HCT116 (cell line): ENCODE data around the gene COL5A1. TPM values are rescaled to one million over a fixed set of nuclear protein-coding genes. Genes with fewer than 3 reads are reported as not detected.

Experiments
- ATAC-seq: fragments of 200-7000 bp; cut with Tn5 transposase; 2 replicates; pipeline ENCODE4 v1.9.1; 2020; ENCODE audit warnings: mild to moderate bottlenecking, moderate library complexity
- BruUV-seq: library from RNA; stranded (reverse); fragments of 400-500 nt; replicated peaks from 2 replicates; lab custom pipeline; 2021; lab: Mats Ljungman, UMichigan
- CTCF ChIA-PET: fragments of 300-600 bp; sonication (Branson Sonifier 250); formaldehyde crosslinking; loops from one replicate; lab custom pipeline; 2021; ENCODE audit warnings: antibody characterized with exemption; lab: Charles Lee
- POLR2A ChIA-PET: fragments of 300-600, 350-600 bp; sonication (Branson Sonifier 250); formaldehyde crosslinking; loops from one replicate; lab custom pipeline; 2021; ENCODE audit warnings: antibody characterized with exemption; lab: Charles Lee
- RAD21 ChIA-PET, 2 experiments: fragments of 300-600 bp; sonication (Branson Sonifier 250); formaldehyde crosslinking; loops; one replicate each; lab custom pipeline; 2023; ENCODE audit warnings: low total read pairs in 2 of 2; ENCODE audit not compliant: uncharacterized antibody in 2 of 2, unreplicated experiment in 2 of 2, low non-redundant PET in 1 of 2; lab: Charles Lee
- DNase-seq: peaks from one replicate; pipeline ENCODE4 v3.0.0-alpha.2; 2010; ENCODE audit warnings: low read depth, low spot score
- H2AFZ ChIP-seq: fragments of 200-600 bp; shearing (Covaris generic), sonication (generic); 2 replicates; pipeline ENCODE4 v1.6.1; 2017; ENCODE audit warnings: low read depth, mixed run types, mixed read lengths, antibody characterized with exemption, low read length; ENCODE audit not compliant: poor library complexity, severe bottlenecking
- H3K27ac ChIP-seq: 2 replicates; pipeline ENCODE4 v1.5.1; 2012; ENCODE audit warnings: low read depth, low read length
- H3K27me3 ChIP-seq: fragments of 200-600 bp; sonication (generic); 2 replicates; pipeline ENCODE4 v1.6.1; 2016; ENCODE audit warnings: mixed run types, low read length, mixed read lengths; ENCODE audit not compliant: insufficient read depth
- H3K36me3 ChIP-seq, 2 experiments: fragments of 200-500 bp in 1 of 2; fragments of 200-600 bp in 1 of 2; sonication (Bioruptor generic) in 1 of 2; sonication (generic) in 1 of 2; 2 replicates each; pipeline versions ENCODE4 v1.5.1 to v1.6.1; 2014 to 2016; ENCODE audit warnings: low read length in 2 of 2, inconsistent platforms in 1 of 2, mixed read lengths in 1 of 2, mixed run types in 1 of 2; ENCODE audit not compliant: insufficient read depth in 2 of 2, control insufficient read depth in 1 of 2
- H3K4me1 ChIP-seq, 2 experiments: fragments of 200-600 bp in 1 of 2; sonication (generic) in 1 of 2; 2 replicates each; pipeline versions ENCODE4 v1.5.1 to v1.6.1; 2012 to 2017; ENCODE audit warnings: low read length in 2 of 2, inconsistent platforms in 1 of 2, mild to moderate bottlenecking in 1 of 2, mixed read lengths in 1 of 2, mixed run types in 1 of 2, moderate library complexity in 1 of 2; ENCODE audit not compliant: insufficient read depth in 2 of 2, control insufficient read depth in 1 of 2
- H3K4me2 ChIP-seq: fragments of 200-600 bp; sonication (generic); 2 replicates; pipeline ENCODE4 v1.6.1; 2017; ENCODE audit warnings: mixed run types, low read length, mixed read lengths
- H3K4me3 ChIP-seq, 2 experiments: fragments of 200-600 bp in 1 of 2; sonication (generic) in 1 of 2; replicated peaks in 1 of 2; 2 replicates each; pipeline ENCODE4 v1.5.1; 2011 to 2016; ENCODE audit warnings: low read length in 2 of 2, control low read depth in 1 of 2, low read depth in 1 of 2, mild to moderate bottlenecking in 1 of 2, mixed read lengths in 1 of 2, mixed run types in 1 of 2
- H3K79me2 ChIP-seq: fragments of 200-600 bp; sonication (generic); 2 replicates; pipeline ENCODE4 v1.6.1; 2017; ENCODE audit warnings: mild to moderate bottlenecking, mixed run types, low read length, moderate library complexity, mixed read lengths; ENCODE audit not compliant: insufficient read depth
- H3K9ac ChIP-seq: fragments of 200-600 bp; sonication (generic); 2 replicates; pipeline ENCODE4 v1.6.1; 2016; ENCODE audit warnings: low read length, mixed read lengths
- H3K9me2 ChIP-seq: fragments of 200-600 bp; sonication (generic), shearing (Covaris generic); 2 replicates; pipeline ENCODE4 v1.6.1; 2017; ENCODE audit warnings: mixed run types, mild to moderate bottlenecking, moderate library complexity; ENCODE audit not compliant: insufficient read depth
- H3K9me3 ChIP-seq, 2 experiments: fragments of 200-500 bp in 1 of 2; fragments of 200-600 bp in 1 of 2; sonication (Bioruptor generic) in 1 of 2; sonication (generic) in 1 of 2; 2 replicates each; pipeline ENCODE4 v1.6.1; 2014 to 2017; ENCODE audit warnings: low read length in 2 of 2, mixed read lengths in 2 of 2, inconsistent platforms in 1 of 2, low read depth in 1 of 2, mild to moderate bottlenecking in 1 of 2, mixed run types in 1 of 2, moderate library complexity in 1 of 2; ENCODE audit not compliant: control insufficient read depth in 1 of 2, insufficient read depth in 1 of 2
- H4K20me1 ChIP-seq: fragments of 200-600 bp; sonication (generic), shearing (Covaris generic); 2 replicates; pipeline ENCODE4 v1.6.1; 2017; ENCODE audit warnings: mixed run types, mild to moderate bottlenecking, moderate library complexity; ENCODE audit not compliant: insufficient read depth
- CBX3 ChIP-seq: IDR thresholded peaks from 2 replicates; pipeline ENCODE4 v1.6.1; 2012; ENCODE audit warnings: low read depth
- EGR1 ChIP-seq: IDR thresholded peaks from 2 replicates; pipeline ENCODE4 v1.6.1; 2012; ENCODE audit warnings: low read depth
- ELF1 ChIP-seq: IDR thresholded peaks from 2 replicates; pipeline ENCODE4 v1.6.1; 2012; ENCODE audit warnings: low read depth, borderline replicate concordance
- EZH2phosphoT487 ChIP-seq: fragments of 200-600 bp; IDR thresholded peaks from 2 replicates; pipeline ENCODE4 v1.6.1; 2018; ENCODE audit warnings: antibody characterized with exemption, borderline replicate concordance
- FOSL1 ChIP-seq: IDR thresholded peaks from 2 replicates; pipeline ENCODE4 v1.6.1; 2012; ENCODE audit warnings: low read depth
- JUND ChIP-seq: IDR thresholded peaks from 2 replicates; pipeline ENCODE4 v1.6.1; 2012
- POLR2AphosphoS5 ChIP-seq: IDR thresholded peaks from 2 replicates; pipeline ENCODE4 v1.6.1; 2011; ENCODE audit warnings: mild to moderate bottlenecking, low read depth, low read length, moderate library complexity
- RAD21 ChIP-seq: IDR thresholded peaks from 2 replicates; pipeline ENCODE4 v1.6.1; 2012; ENCODE audit warnings: low read depth, mild to moderate bottlenecking
- SIN3A ChIP-seq: IDR thresholded peaks from 2 replicates; pipeline ENCODE4 v1.6.1; 2012; ENCODE audit warnings: low read depth
- SP1 ChIP-seq: IDR thresholded peaks from 2 replicates; pipeline ENCODE4 v1.6.1; 2012; ENCODE audit warnings: low read depth
- TCF7L2 ChIP-seq: IDR thresholded peaks from 2 replicates; pipeline ENCODE4 v1.7.0; 2011; ENCODE audit warnings: borderline replicate concordance, inconsistent platforms; ENCODE audit not compliant: insufficient read depth, insufficient read length; ENCODE audit errors: extremely low read depth
- YY1 ChIP-seq: IDR thresholded peaks from 2 replicates; pipeline ENCODE4 v1.6.1; 2011; ENCODE audit warnings: low read length, low read depth, moderate library complexity, mild to moderate bottlenecking; ENCODE audit not compliant: insufficient replicate concordance; ENCODE audit errors: extremely low read depth
- ZFX ChIP-seq: fragments of 450-650 bp; IDR thresholded peaks from 2 replicates; pipeline ENCODE4 v1.6.1; 2017
- ZNF274 ChIP-seq: fragments of 200-500 bp; sonication (Bioruptor generic); IDR thresholded peaks from 2 replicates; pipeline ENCODE4 v1.6.1; 2014; ENCODE audit warnings: mild to moderate bottlenecking, low read depth, low read length, inconsistent platforms
- intact Hi-C: fragments of 100-400 bp; cut with micrococcal nuclease; formaldehyde crosslinking; loops from 2 replicates; pipeline ENCODE4 v1.10.0; 2022
- total RNA-seq: library from RNA; stranded (reverse); gene quantifications from one replicate; pipeline ENCODE4 v1.2.1, GENCODE V29; 2021; ENCODE audit not compliant: unreplicated experiment
- TF ChIP-seq, protein P1 (sequence below): IDR thresholded peaks from 2 replicates; pipeline ENCODE4 v1.6.1; 2011; ENCODE audit warnings: mild to moderate bottlenecking, low read length, moderate library complexity; ENCODE audit not compliant: insufficient replicate concordance; ENCODE audit errors: extremely low read depth
- TF ChIP-seq, protein P2 (sequence below): IDR thresholded peaks from 2 replicates; pipeline ENCODE4 v1.6.1; 2012
- TF ChIP-seq, protein P3 (sequence below): IDR thresholded peaks from 2 replicates; pipeline ENCODE4 v1.6.1; 2012; ENCODE audit warnings: low read depth
- TF ChIP-seq, protein P4 (sequence below), 3 experiments: fragments of 200-600 bp in 1 of 3; sonication (generic) in 1 of 3; IDR thresholded peaks in 2 of 3; conservative IDR thresholded peaks in 1 of 3; 2 replicates each; pipeline ENCODE4 v1.5.1; 2012 to 2017; ENCODE audit warnings: low read depth in 2 of 3, low read length in 2 of 3, antibody characterized with exemption in 1 of 3, borderline replicate concordance in 1 of 3, control low read depth in 1 of 3, mild to moderate bottlenecking in 1 of 3, mixed read lengths in 1 of 3, mixed run types in 1 of 3, moderate library complexity in 1 of 3; ENCODE audit not compliant: insufficient read depth in 1 of 3
- TF ChIP-seq, protein P5 (sequence below): IDR thresholded peaks from 2 replicates; pipeline ENCODE4 v1.6.1; 2012

COL5A1 gene
- total RNA-seq, 1 experiment from 2014 or later: 0.30 TPM

DNA sequence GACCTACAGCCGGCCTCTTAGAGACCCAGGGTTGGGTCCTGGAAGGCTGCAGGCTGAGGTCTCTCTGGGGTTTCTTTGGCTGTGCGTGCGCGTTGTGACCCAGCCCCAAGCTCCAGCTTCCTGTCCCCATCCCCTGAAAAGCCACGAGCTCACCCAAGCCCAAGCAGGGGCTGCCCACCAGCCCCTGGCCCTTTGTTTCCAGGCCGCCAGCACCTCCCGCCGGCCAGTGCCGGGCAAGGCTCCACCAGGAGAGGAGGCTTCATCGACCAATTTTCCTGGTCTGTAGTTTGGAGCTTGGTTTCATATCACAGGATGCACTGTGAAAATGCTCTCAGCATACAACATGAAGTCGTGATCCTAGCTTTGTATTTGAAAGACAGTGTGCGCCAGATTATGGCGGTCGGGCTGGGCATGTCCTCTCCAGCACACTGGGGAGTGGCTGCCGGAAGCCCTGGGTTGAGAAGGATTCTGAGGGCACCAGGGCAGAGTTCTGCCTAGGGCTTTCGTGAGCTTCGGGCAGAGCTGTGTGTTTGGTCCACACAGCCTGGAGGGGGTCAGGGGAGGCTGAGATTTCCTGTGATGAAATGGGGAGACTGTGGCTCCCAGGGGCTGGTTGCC, 78.6 kb downstream of the COL5A1 start:
- no peak overlapping the region for H3K4me3 ChIP-seq
- POLR2A ChIA-PET: no interaction called here
- no peak overlapping the region for H3K9ac ChIP-seq
- H3K4me2 ChIP-seq: no peak overlapping the region
- no peaks in the 10 kb centered on the region for H3K36me3 ChIP-seq
- RAD21 ChIA-PET: no interaction called here
- no peaks in the 10 kb centered on the region for H3K4me1 ChIP-seq
- H3K9me2 ChIP-seq: no peaks in the 10 kb centered on the region
- H3K27me3 ChIP-seq: peaks cover 30% of the 10 kb centered on the region; the same call in 1 of the 2 replicates
- H3K79me2 ChIP-seq: no peaks in the 10 kb centered on the region
- no peaks in the 10 kb centered on the region for H4K20me1 ChIP-seq
- CTCF ChIA-PET: no interaction called here
- ATAC-seq (no peak), DNase-seq (no peak)
- H3K9me3 ChIP-seq: no peaks in the 10 kb centered on the region
- no peak overlapping the region for H3K27ac ChIP-seq
- H2AFZ ChIP-seq: no peak overlapping the region
- intact Hi-C loops: no loop called here
- TF ChIP-seq, protein P1, sequence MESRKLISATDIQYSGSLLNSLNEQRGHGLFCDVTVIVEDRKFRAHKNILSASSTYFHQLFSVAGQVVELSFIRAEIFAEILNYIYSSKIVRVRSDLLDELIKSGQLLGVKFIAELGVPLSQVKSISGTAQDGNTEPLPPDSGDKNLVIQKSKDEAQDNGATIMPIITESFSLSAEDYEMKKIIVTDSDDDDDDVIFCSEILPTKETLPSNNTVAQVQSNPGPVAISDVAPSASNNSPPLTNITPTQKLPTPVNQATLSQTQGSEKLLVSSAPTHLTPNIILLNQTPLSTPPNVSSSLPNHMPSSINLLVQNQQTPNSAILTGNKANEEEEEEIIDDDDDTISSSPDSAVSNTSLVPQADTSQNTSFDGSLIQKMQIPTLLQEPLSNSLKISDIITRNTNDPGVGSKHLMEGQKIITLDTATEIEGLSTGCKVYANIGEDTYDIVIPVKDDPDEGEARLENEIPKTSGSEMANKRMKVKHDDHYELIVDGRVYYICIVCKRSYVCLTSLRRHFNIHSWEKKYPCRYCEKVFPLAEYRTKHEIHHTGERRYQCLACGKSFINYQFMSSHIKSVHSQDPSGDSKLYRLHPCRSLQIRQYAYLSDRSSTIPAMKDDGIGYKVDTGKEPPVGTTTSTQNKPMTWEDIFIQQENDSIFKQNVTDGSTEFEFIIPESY: no peak
- TF ChIP-seq RAD21 (no peak), JUND (no peak), YY1 (no peak), FOSL1 (no peak), SP1 (no peak), EZH2phosphoT487 (no peak), ELF1 (no peak), CBX3 (no peak), ZNF274 (no peak), EGR1 (no peak), TCF7L2 (no peak), SIN3A (no peak), ZFX (no peak), POLR2AphosphoS5 (no peak)
- TF ChIP-seq, protein P2, sequence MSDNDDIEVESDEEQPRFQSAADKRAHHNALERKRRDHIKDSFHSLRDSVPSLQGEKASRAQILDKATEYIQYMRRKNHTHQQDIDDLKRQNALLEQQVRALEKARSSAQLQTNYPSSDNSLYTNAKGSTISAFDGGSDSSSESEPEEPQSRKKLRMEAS: no peak
- TF ChIP-seq, protein P3, sequence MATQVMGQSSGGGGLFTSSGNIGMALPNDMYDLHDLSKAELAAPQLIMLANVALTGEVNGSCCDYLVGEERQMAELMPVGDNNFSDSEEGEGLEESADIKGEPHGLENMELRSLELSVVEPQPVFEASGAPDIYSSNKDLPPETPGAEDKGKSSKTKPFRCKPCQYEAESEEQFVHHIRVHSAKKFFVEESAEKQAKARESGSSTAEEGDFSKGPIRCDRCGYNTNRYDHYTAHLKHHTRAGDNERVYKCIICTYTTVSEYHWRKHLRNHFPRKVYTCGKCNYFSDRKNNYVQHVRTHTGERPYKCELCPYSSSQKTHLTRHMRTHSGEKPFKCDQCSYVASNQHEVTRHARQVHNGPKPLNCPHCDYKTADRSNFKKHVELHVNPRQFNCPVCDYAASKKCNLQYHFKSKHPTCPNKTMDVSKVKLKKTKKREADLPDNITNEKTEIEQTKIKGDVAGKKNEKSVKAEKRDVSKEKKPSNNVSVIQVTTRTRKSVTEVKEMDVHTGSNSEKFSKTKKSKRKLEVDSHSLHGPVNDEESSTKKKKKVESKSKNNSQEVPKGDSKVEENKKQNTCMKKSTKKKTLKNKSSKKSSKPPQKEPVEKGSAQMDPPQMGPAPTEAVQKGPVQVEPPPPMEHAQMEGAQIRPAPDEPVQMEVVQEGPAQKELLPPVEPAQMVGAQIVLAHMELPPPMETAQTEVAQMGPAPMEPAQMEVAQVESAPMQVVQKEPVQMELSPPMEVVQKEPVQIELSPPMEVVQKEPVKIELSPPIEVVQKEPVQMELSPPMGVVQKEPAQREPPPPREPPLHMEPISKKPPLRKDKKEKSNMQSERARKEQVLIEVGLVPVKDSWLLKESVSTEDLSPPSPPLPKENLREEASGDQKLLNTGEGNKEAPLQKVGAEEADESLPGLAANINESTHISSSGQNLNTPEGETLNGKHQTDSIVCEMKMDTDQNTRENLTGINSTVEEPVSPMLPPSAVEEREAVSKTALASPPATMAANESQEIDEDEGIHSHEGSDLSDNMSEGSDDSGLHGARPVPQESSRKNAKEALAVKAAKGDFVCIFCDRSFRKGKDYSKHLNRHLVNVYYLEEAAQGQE: no peak
- TF ChIP-seq, protein P4, sequence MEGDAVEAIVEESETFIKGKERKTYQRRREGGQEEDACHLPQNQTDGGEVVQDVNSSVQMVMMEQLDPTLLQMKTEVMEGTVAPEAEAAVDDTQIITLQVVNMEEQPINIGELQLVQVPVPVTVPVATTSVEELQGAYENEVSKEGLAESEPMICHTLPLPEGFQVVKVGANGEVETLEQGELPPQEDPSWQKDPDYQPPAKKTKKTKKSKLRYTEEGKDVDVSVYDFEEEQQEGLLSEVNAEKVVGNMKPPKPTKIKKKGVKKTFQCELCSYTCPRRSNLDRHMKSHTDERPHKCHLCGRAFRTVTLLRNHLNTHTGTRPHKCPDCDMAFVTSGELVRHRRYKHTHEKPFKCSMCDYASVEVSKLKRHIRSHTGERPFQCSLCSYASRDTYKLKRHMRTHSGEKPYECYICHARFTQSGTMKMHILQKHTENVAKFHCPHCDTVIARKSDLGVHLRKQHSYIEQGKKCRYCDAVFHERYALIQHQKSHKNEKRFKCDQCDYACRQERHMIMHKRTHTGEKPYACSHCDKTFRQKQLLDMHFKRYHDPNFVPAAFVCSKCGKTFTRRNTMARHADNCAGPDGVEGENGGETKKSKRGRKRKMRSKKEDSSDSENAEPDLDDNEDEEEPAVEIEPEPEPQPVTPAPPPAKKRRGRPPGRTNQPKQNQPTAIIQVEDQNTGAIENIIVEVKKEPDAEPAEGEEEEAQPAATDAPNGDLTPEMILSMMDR (IDR thresholded peaks at IDR 0.05 in 2 of 3, conservative IDR thresholded peaks at IDR 0.05 in 1 of 3; ENCODE audit: borderline replicate concordance in 1 of 3, insufficient read depth in 1 of 3, low read depth in 2 of 3, low read length in 2 of 3): no peak
- TF ChIP-seq, protein P5, sequence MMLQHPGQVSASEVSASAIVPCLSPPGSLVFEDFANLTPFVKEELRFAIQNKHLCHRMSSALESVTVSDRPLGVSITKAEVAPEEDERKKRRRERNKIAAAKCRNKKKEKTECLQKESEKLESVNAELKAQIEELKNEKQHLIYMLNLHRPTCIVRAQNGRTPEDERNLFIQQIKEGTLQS: no peak
- BruUV-seq: no TSS peak
